Mesenchymal stem cell (in vitro differentiated cells and primary cell): ENCODE results near the gene FGF4.

ENCODE experiments used
- DNase-seq: peaks from one replicate; pipeline ENCODE4 v3.0.0-alpha.2; 2013
- H2AFZ ChIP-seq: one replicate; pipeline ENCODE4 v1.6.1; 2013; ENCODE audit warnings: low read depth, mild to moderate bottlenecking, control low read depth, inconsistent platforms, low read length, moderate library complexity
- H2AK5ac ChIP-seq: 2 replicates; pipeline ENCODE4 v1.6.1; 2013; ENCODE audit warnings: low read length, moderate library complexity, mild to moderate bottlenecking, inconsistent platforms; ENCODE audit not compliant: severe bottlenecking
- H2BK120ac ChIP-seq: one replicate; pipeline ENCODE4 v1.6.1; 2013; ENCODE audit warnings: low read depth, mild to moderate bottlenecking, inconsistent platforms, low read length, moderate library complexity
- H2BK12ac ChIP-seq, 2 experiments: one replicate each; pipeline ENCODE4 v1.6.1; 2013; ENCODE audit warnings: inconsistent platforms in 2 of 2, low read length in 2 of 2, mild to moderate bottlenecking in 2 of 2, moderate library complexity in 2 of 2, control low read depth in 1 of 2
- H2BK15ac ChIP-seq: one replicate; pipeline ENCODE4 v1.6.1; 2013; ENCODE audit warnings: mild to moderate bottlenecking, low read depth, inconsistent platforms; ENCODE audit not compliant: poor library complexity, severe bottlenecking
- H2BK5ac ChIP-seq: 2 replicates; pipeline ENCODE4 v1.6.1; 2013; ENCODE audit warnings: low read depth, mild to moderate bottlenecking, low read length, control low read depth, inconsistent platforms; ENCODE audit not compliant: poor library complexity, severe bottlenecking
- H3K14ac ChIP-seq, 2 experiments: one replicate each; pipeline ENCODE4 v1.6.1; 2013; ENCODE audit warnings: inconsistent platforms in 2 of 2, low read length in 2 of 2, control low read depth in 1 of 2, mild to moderate bottlenecking in 1 of 2, moderate library complexity in 1 of 2
- H3K18ac ChIP-seq, 2 experiments: one replicate each; pipeline ENCODE4 v1.6.1; 2013; ENCODE audit warnings: inconsistent platforms in 2 of 2, low read length in 2 of 2, control low read depth in 1 of 2, low read depth in 1 of 2, mild to moderate bottlenecking in 1 of 2
- H3K23ac ChIP-seq, 2 experiments: one replicate each; pipeline ENCODE4 v1.6.1; 2013; ENCODE audit warnings: inconsistent platforms in 2 of 2, low read length in 2 of 2, mild to moderate bottlenecking in 2 of 2, moderate library complexity in 2 of 2, control low read depth in 1 of 2
- H3K27ac ChIP-seq: 2 replicates; pipeline ENCODE4 v1.5.1; 2013; ENCODE audit warnings: mild to moderate bottlenecking, moderate library complexity, low read length, control low read depth, inconsistent platforms; ENCODE audit not compliant: poor library complexity, severe bottlenecking
- H3K27me3 ChIP-seq, 2 experiments: 2 replicates each; pipeline versions ENCODE4 v1.6.1 to v1.7.0; 2013; ENCODE audit warnings: low read length in 2 of 2, mild to moderate bottlenecking in 2 of 2, moderate library complexity in 2 of 2, control low read depth in 1 of 2, inconsistent platforms in 1 of 2; ENCODE audit not compliant: control insufficient read depth in 1 of 2, insufficient read depth in 1 of 2
- H3K36me3 ChIP-seq, 2 experiments: 2 replicates each; pipeline versions ENCODE4 v1.6.1 to v1.7.0; 2013; ENCODE audit warnings: low read length in 2 of 2, control low read depth in 1 of 2, inconsistent platforms in 1 of 2, low read depth in 1 of 2, mild to moderate bottlenecking in 1 of 2; ENCODE audit not compliant: insufficient read depth in 2 of 2, control insufficient read depth in 1 of 2
- H3K4ac ChIP-seq, 2 experiments: one replicate each; pipeline ENCODE4 v1.6.1; 2013; ENCODE audit warnings: inconsistent platforms in 2 of 2, low read length in 2 of 2, mild to moderate bottlenecking in 2 of 2, moderate library complexity in 2 of 2, control low read depth in 1 of 2, low read depth in 1 of 2
- H3K4me1 ChIP-seq: 2 replicates; pipeline ENCODE4 v1.6.1; 2013; ENCODE audit warnings: low read depth, low read length, control low read depth; ENCODE audit not compliant: control insufficient read depth, insufficient read depth
- H3K4me2 ChIP-seq: 2 replicates; pipeline ENCODE4 v1.6.1; 2013; ENCODE audit warnings: low read length, mild to moderate bottlenecking, inconsistent platforms; ENCODE audit not compliant: poor library complexity, severe bottlenecking
- H3K4me3 ChIP-seq, 2 experiments: 2 replicates each; pipeline versions ENCODE4 v1.5.1 to v1.7.0; 2013; ENCODE audit warnings: low read length in 2 of 2, mild to moderate bottlenecking in 2 of 2, control low read depth in 1 of 2, low read depth in 1 of 2; ENCODE audit not compliant: insufficient read depth in 1 of 2
- H3K79me1 ChIP-seq: replicated peaks from 2 replicates; pipeline ENCODE4 v1.6.1; 2013; ENCODE audit warnings: mild to moderate bottlenecking, control low read depth, low read length, inconsistent platforms; ENCODE audit not compliant: poor library complexity, severe bottlenecking
- H3K9ac ChIP-seq: 2 replicates; pipeline ENCODE4 v1.7.0; 2013; ENCODE audit warnings: mild to moderate bottlenecking, low read length, moderate library complexity
- H3K9me3 ChIP-seq: 2 replicates; pipeline ENCODE4 v1.7.0; 2013; ENCODE audit warnings: mild to moderate bottlenecking, low read length; ENCODE audit not compliant: control insufficient read depth
- H4K8ac ChIP-seq: one replicate; pipeline ENCODE4 v1.6.1; 2013; ENCODE audit warnings: inconsistent platforms, mild to moderate bottlenecking, low read length, moderate library complexity
- H4K91ac ChIP-seq: one replicate; pipeline ENCODE4 v1.6.1; 2013; ENCODE audit warnings: mild to moderate bottlenecking, low read length, inconsistent platforms
- WGBS: methylation state at CpG from one replicate; pipeline ENCODE4 v1.1.7; 2013; ENCODE audit warnings: mixed read lengths; 5-methylcytosine and 5-hydroxymethylcytosine counted together

FGF4 gene

DNA sequence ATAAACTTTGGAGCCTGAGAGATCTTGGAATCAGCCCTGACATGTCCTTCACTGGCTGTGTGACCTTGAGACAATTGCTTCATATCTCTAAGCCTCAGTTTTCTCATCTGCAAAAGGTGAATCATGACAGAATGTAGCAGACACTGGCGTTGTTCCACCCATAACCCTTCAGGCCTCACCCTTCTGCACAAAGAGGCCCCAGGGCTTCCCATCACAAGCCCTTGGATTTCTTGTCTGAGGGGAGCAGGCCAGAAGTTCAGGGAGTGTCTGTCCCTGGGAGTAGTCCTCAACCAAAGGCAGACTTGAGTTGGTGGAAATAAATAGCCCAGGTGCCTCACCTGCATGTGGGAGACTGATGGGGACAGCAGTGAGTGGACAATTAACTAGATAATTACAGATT lies 27.4 kb upstream of the FGF4 start:
- H3K4me3 ChIP-seq, result no peak overlapping the region
- no peaks in the 10 kb centered on the region for H3K36me3 ChIP-seq
- H3K4me2 ChIP-seq, result no peak overlapping the region
- peaks cover 2% of the 10 kb centered on the region for H3K4me1 ChIP-seq
- WGBS, result 67% methylated on average over 1 of the region's 1 CpG
- no peaks in the 10 kb centered on the region for H3K79me1 ChIP-seq
- H3K27ac ChIP-seq, result no peak overlapping the region
- no peak overlapping the region for H3K23ac ChIP-seq
- H2BK120ac ChIP-seq, result no peak overlapping the region
- no peak overlapping the region for H2AK5ac ChIP-seq
- H3K9me3 ChIP-seq, result peaks cover 4% of the 10 kb centered on the region
- no peak overlapping the region for H2AFZ ChIP-seq
- H2BK15ac ChIP-seq, result no peak overlapping the region
- H3K14ac ChIP-seq, result no peak overlapping the region
- H2BK5ac ChIP-seq, result no peak overlapping the region
- no peak for DNase-seq
- H3K18ac ChIP-seq, result no peak overlapping the region
- H3K4ac ChIP-seq, result no peak overlapping the region
- H4K91ac ChIP-seq, result no peak overlapping the region
- H3K9ac ChIP-seq, result no peak overlapping the region
- H3K27me3 ChIP-seq, result peaks cover 32 to 39% of the 10 kb centered on the region in 2 experiments
- H4K8ac ChIP-seq, result no peak overlapping the region
- no peak overlapping the region for H2BK12ac ChIP-seq

DNA sequence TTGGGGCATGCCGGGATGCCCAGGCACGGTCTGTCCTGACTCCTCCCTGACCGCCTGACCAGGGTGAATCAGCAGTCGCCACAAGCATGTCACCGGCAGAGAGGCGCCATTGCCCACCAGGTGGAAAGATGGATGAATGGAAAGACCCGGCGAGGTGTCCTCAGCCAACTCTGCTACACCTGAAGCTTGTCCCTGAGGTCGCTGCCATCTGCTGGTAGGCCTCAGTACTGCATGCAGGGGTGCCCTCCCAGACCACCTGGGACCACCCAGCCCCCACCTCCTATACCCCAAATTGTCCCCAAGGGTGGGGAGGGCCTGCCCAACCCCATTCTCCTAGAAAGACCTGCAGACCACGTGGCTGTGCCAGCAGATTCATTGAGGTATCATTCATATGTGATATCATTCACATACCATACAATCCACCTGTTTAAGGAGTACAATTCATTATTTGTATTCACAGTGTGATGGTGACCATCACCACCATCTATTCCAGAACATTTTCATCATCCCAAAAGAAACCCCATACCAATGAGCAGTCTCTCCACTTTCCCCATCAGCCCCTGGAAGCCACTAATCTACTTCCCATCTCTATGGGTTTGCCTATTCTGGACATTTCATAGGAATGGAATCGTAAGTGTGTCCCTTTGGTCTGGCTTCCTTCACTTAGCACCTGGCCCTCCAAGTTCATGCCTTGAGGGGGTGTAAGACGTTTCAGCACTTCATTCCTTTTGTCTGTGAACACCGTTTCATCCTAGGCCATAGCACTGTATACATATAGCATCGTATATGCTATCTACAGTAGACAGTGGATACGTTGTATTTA lies 26.6 kb upstream of the FGF4 start:
- DNase-seq, result peak; percentile 11
- peaks cover 35 to 36% of the 10 kb centered on the region in 2 experiments for H3K27me3 ChIP-seq
- H3K4ac ChIP-seq, result no peak overlapping the region
- 39% methylated on average over 14 of the region's 15 CpGs for WGBS
- no peak overlapping the region for H3K23ac ChIP-seq
- H3K27ac ChIP-seq, result no peak overlapping the region
- no peak overlapping the region for H2AFZ ChIP-seq
- H3K9me3 ChIP-seq, result peaks cover 4% of the 10 kb centered on the region
- H3K4me2 ChIP-seq, result no peak overlapping the region
- H3K4me1 ChIP-seq, result peaks cover 2% of the 10 kb centered on the region
- no peaks in the 10 kb centered on the region for H3K36me3 ChIP-seq
- H2BK15ac ChIP-seq, result no peak overlapping the region
- H4K91ac ChIP-seq, result no peak overlapping the region
- no peak overlapping the region for H4K8ac ChIP-seq
- H3K18ac ChIP-seq, result no peak overlapping the region
- H3K14ac ChIP-seq, result no peak overlapping the region
- no peak overlapping the region for H2AK5ac ChIP-seq
- no peak overlapping the region for H2BK5ac ChIP-seq
- no peaks in the 10 kb centered on the region for H3K79me1 ChIP-seq
- no peak overlapping the region for H2BK120ac ChIP-seq
- no peak overlapping the region for H2BK12ac ChIP-seq
- H3K9ac ChIP-seq, result no peak overlapping the region
- H3K4me3 ChIP-seq, result no peak overlapping the region

DNA sequence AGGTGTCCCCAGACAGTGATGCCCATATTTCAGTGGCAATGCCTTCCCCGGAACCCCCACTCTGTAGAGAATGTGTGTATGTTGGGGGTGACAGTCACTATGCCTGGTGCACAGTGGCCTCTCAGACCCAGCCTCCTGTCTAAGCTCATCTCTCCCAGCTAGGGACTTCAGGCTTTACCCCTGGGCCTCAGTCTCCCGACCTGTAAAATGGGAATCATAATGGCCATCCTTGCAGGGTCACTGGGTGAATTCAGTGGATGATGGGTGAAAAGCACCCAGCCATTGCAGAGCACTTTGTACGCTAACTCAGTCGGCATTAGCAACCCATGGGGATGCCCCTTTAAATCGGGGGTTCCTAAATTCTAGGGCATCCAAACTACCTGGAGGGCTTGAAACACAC lies 25.1 kb upstream of the FGF4 start:
- H3K4ac ChIP-seq, result no peak overlapping the region
- H3K9me3 ChIP-seq, result peaks cover 4% of the 10 kb centered on the region
- no peak overlapping the region for H3K4me3 ChIP-seq
- no peak overlapping the region for H3K23ac ChIP-seq
- peaks cover 2% of the 10 kb centered on the region for H3K4me1 ChIP-seq
- no peaks in the 10 kb centered on the region for H3K36me3 ChIP-seq
- no peak overlapping the region for H4K8ac ChIP-seq
- peaks cover 30 to 35% of the 10 kb centered on the region in 2 experiments for H3K27me3 ChIP-seq
- H3K79me1 ChIP-seq, result no peaks in the 10 kb centered on the region
- H3K18ac ChIP-seq, result no peak overlapping the region
- H2AK5ac ChIP-seq, result no peak overlapping the region
- H2BK120ac ChIP-seq, result no peak overlapping the region
- no peak overlapping the region for H3K14ac ChIP-seq
- H2BK15ac ChIP-seq, result no peak overlapping the region
- no peak overlapping the region for H2BK12ac ChIP-seq
- H2AFZ ChIP-seq, result no peak overlapping the region
- no peak overlapping the region for H3K4me2 ChIP-seq
- DNase-seq, result no peak
- no peak overlapping the region for H3K9ac ChIP-seq
- 87% methylated on average over 5 of the region's 5 CpGs for WGBS
- no peak overlapping the region for H4K91ac ChIP-seq
- H2BK5ac ChIP-seq, result no peak overlapping the region
- no peak overlapping the region for H3K27ac ChIP-seq

DNA sequence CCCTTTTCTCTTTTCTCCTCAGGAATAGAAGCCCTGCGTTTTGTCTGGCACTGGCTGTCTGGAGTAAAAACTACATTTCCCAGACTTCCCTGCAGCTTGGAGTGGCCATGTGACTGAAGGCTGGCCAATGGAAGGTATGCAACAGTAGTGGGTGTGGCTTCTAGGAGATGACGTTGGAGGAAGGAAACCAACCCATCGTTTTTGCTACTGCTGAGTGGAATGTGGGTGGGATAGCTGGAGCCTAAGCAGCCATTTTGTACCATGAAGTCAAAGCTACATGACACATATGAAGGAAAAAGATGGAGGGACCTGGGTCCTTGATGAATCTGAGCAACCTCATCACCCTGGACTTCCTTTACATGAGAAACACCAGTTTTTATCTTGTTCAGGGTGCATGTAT lies 24.4 kb upstream of the FGF4 start:
- Histone ChIP-seq H4K8ac (no peak overlapping the region), H2BK12ac (no peak overlapping the region), H3K9me3 (peaks cover 4% of the 10 kb centered on the region), H3K23ac (no peak overlapping the region), H2BK15ac (no peak overlapping the region), H3K9ac (no peak overlapping the region), H2BK5ac (no peak overlapping the region), H3K36me3 (no peaks in the 10 kb centered on the region), H3K4ac (no peak overlapping the region), H2AFZ (no peak overlapping the region), H3K27me3 (peaks cover 24 to 34% of the 10 kb centered on the region in 2 experiments), H4K91ac (no peak overlapping the region), H3K18ac (no peak overlapping the region), H3K4me2 (no peak overlapping the region), H2AK5ac (no peak overlapping the region), H3K79me1 (no peaks in the 10 kb centered on the region), H3K4me3 (no peak overlapping the region), H2BK120ac (no peak overlapping the region), H3K14ac (no peak overlapping the region), H3K27ac (no peak overlapping the region), H3K4me1 (peaks cover 2% of the 10 kb centered on the region)
- WGBS, result 27% methylated on average over 3 of the region's 3 CpGs
- peak; percentile 36 for DNase-seq
